ENCODE measurements around the gene GAS2L2.

GAS2L2 gene

DNA sequence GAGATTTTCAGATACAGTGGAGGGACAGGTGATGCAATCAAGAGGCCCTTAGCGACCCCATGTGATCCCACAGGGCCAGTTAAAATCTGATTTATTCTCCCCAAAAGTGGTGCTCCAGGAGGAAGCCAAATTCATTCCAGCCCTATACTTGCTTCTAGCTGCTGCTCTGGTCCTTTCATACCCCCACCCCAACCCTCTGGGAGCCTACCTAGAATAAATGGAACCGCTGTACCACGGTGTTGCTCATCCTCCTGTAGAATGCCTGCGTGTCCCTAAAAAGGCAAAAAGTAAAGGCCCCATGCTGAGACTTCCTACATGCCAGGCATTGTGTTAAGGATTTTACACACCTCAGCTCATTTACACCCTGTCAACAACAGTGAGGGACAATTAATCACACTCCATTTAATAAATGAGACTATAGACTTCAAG, 23.6 kb downstream of the GAS2L2 start:
- no CpG with 5 or more reads among the region's 4 CpGs for WGBS (ENCODE audit: insufficient coverage, insufficient read length)
- DNase-seq (ENCODE audit: low read depth, low spot score) = no peak
- Histone ChIP-seq H3K27me3 (ENCODE audit: control insufficient read depth, insufficient read depth, low read length) (no peaks in the 10 kb centered on the region), H3K9me3 (ENCODE audit: control insufficient read depth, insufficient read depth, low read length) (no peaks in the 10 kb centered on the region), H3K36me3 (ENCODE audit: control insufficient read depth, insufficient read depth, low read length) (no peaks in the 10 kb centered on the region), H3K4me3 (ENCODE audit: low read length) (no peak overlapping the region), H3K4me1 (ENCODE audit: control insufficient read depth, insufficient read depth, low read length) (peaks cover 6% of the 10 kb centered on the region), H3K27ac (ENCODE audit: low read length) (no peak overlapping the region)

DNA sequence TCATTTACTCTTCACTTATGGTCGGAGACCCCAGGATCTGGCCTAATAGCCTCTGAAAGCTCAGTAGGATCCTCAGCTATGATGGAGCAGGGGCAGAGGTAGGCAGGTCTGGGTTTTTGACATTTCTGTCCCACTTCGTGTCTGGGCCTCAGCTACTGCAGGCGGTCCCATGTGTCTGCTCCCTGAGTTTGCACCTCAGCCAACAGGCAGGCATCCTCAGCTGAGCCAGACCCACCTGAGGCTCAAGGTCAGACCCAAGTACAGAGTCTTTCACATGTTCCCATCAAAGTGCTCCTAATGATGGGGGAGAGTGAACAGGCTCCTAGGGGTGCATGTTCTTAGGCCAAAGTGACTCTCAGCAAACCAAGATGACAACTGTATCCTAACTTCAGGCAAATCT, 24.5 kb downstream of the GAS2L2 start:
- no peak for DNase-seq (ENCODE audit: low read depth, low spot score)
- Histone ChIP-seq H3K27ac (ENCODE audit: low read length) (no peak overlapping the region), H3K9me3 (ENCODE audit: control insufficient read depth, insufficient read depth, low read length) (no peaks in the 10 kb centered on the region), H3K4me3 (ENCODE audit: low read length) (no peak overlapping the region), H3K27me3 (ENCODE audit: control insufficient read depth, insufficient read depth, low read length) (no peaks in the 10 kb centered on the region), H3K4me1 (ENCODE audit: control insufficient read depth, insufficient read depth, low read length) (peaks cover 6% of the 10 kb centered on the region), H3K36me3 (ENCODE audit: control insufficient read depth, insufficient read depth, low read length) (peaks cover 2% of the 10 kb centered on the region; the same call in 1 of the 2 replicates)
- no CpG with 5 or more reads among the region's 3 CpGs for WGBS (ENCODE audit: insufficient coverage, insufficient read length)

DNA sequence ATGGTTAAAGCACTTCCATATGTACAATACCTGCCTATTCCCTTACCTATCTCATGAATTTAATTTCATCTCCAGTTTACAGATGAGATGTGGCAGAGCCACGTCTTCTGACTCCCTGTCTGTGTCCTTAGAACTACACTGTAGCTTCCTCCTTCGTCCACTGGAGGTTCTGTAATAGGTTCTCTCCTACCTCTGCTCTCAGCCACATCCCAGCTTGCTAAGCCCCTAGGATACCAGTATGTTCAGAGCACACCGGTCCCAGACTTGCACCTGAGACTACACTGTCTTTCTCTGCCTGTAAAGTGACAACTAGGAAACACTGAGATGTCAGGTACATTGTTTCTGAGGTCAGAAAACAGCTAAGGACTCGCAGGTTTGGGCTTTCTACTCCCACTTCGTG, 25.4 kb downstream of the GAS2L2 start:
- WGBS (ENCODE audit: insufficient coverage, insufficient read length) = no CpG with 5 or more reads among the region's 5 CpGs
- no peak overlapping the region for H3K27ac ChIP-seq (ENCODE audit: low read length)
- no peaks in the 10 kb centered on the region for H3K9me3 ChIP-seq (ENCODE audit: control insufficient read depth, insufficient read depth, low read length)
- no peaks in the 10 kb centered on the region for H3K27me3 ChIP-seq (ENCODE audit: control insufficient read depth, insufficient read depth, low read length)
- DNase-seq (ENCODE audit: low read depth, low spot score) = no peak
- H3K36me3 ChIP-seq (ENCODE audit: control insufficient read depth, insufficient read depth, low read length) = peaks cover 3% of the 10 kb centered on the region; the same call in 1 of the 2 replicates
- H3K4me1 ChIP-seq (ENCODE audit: control insufficient read depth, insufficient read depth, low read length) = peaks cover 6% of the 10 kb centered on the region
- no peak overlapping the region for H3K4me3 ChIP-seq (ENCODE audit: low read length)

DNA sequence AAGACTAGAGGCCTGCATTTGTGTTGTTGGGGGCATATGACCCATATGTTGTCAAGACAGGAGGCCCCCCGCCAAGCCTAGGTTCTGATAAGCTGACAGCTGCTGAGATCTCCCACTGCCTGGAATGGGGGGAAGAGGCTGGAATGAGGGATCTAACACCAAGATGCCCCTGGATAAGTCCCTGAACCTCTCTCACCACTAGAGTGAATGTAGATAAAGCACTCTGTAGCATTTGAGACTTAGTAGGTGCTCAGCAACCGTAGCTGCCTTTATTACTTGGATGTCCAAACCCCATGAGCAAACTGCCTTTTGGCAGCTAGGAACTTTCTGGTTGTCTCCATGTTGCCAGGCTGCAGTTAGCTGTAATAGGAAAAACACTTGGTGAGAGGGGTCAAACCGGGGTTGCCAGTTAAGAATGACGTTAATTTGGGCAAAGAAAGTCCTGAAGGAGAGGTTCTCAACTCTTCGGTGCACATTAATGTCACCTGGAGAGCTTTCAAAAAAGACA, 26.0 kb downstream of the GAS2L2 start:
- WGBS (ENCODE audit: insufficient coverage, insufficient read length) = no CpG with 5 or more reads among the region's 5 CpGs
- Histone ChIP-seq H3K4me1 (ENCODE audit: control insufficient read depth, insufficient read depth, low read length) (peaks cover 4% of the 10 kb centered on the region), H3K27me3 (ENCODE audit: control insufficient read depth, insufficient read depth, low read length) (no peaks in the 10 kb centered on the region), H3K9me3 (ENCODE audit: control insufficient read depth, insufficient read depth, low read length) (no peaks in the 10 kb centered on the region), H3K36me3 (ENCODE audit: control insufficient read depth, insufficient read depth, low read length) (peaks cover 3% of the 10 kb centered on the region; the same call in 1 of the 2 replicates), H3K27ac (ENCODE audit: low read length) (no peak overlapping the region), H3K4me3 (ENCODE audit: low read length) (no peak overlapping the region)
- DNase-seq (ENCODE audit: low read depth, low spot score) = no peak

DNA sequence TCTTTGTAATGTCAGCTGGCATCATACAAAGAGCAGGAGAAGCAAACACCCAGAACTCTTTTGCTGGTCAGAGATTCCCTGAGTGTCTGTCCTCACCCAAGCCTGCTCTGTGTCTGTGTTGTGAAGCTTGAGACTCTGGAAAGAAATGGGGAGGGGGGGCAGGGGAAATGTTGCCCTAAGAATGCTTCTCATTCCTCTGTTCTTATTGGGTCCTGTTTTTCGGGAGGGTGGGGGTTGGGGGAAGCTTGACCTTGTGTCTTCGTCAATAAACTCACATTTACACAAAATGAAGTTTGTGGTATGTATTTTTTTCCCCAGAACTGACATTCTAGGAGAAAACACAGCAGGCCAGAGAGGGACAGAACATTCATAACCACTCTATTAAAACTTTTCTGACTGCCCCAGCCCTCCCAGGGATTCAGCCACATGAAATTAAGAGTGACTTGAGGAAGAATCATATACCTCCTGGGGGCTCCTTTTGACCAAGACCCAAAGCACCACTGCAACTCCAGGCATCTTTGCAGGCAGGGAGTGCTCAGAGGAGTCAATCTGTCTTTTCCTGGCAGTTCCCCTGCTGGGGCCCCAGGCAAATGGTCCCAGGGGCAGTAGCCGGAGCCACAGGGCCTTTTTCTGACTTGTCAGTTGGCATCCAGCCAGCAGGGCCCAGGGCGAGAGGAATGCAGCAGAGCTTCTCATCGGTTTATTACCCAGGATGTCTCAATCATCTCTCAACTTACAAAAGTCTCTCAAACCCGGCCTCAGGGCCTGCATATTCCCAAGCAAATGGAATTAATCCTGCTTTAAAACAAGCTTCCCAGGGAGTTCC, 26.7 kb downstream of the GAS2L2 start:
- no peaks in the 10 kb centered on the region for H3K27me3 ChIP-seq (ENCODE audit: control insufficient read depth, insufficient read depth, low read length)
- H3K36me3 ChIP-seq (ENCODE audit: control insufficient read depth, insufficient read depth, low read length) = peaks cover 3% of the 10 kb centered on the region; the same call in 1 of the 2 replicates
- H3K4me1 ChIP-seq (ENCODE audit: control insufficient read depth, insufficient read depth, low read length) = peaks cover 4% of the 10 kb centered on the region
- no peak for DNase-seq (ENCODE audit: low read depth, low spot score)
- no CpG with 5 or more reads among the region's 6 CpGs for WGBS (ENCODE audit: insufficient coverage, insufficient read length)
- H3K27ac ChIP-seq (ENCODE audit: low read length) = no peak overlapping the region
- no peaks in the 10 kb centered on the region for H3K9me3 ChIP-seq (ENCODE audit: control insufficient read depth, insufficient read depth, low read length)
- no peak overlapping the region for H3K4me3 ChIP-seq (ENCODE audit: low read length)

DNA sequence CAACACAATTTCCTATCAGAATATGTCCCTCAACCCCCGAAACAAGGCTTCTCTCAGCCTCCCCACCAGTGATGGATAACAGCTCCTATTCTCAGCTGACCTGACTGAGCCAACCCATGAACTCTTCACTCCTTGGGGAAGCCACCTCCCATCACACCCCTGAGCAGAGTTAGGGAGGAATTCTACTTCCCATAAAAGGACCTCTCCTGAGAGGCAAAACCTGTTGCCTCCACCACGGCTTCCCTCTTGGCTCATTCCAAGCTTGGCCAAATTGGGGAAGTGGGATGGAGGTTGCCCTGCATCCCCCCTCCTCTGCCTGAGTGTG, 27.3 kb downstream of the GAS2L2 start:
- no peak for DNase-seq (ENCODE audit: low read depth, low spot score)
- peaks cover 2% of the 10 kb centered on the region; the same call in 1 of the 2 replicates for H3K4me1 ChIP-seq (ENCODE audit: control insufficient read depth, insufficient read depth, low read length)
- H3K36me3 ChIP-seq (ENCODE audit: control insufficient read depth, insufficient read depth, low read length) = peaks cover 3% of the 10 kb centered on the region; the same call in 1 of the 2 replicates
- H3K4me3 ChIP-seq (ENCODE audit: low read length) = no peak overlapping the region
- H3K9me3 ChIP-seq (ENCODE audit: control insufficient read depth, insufficient read depth, low read length) = no peaks in the 10 kb centered on the region
- H3K27me3 ChIP-seq (ENCODE audit: control insufficient read depth, insufficient read depth, low read length) = no peaks in the 10 kb centered on the region
- no peak overlapping the region for H3K27ac ChIP-seq (ENCODE audit: low read length)
- no CpG with 5 or more reads among the region's 2 CpGs for WGBS (ENCODE audit: insufficient coverage, insufficient read length)

DNA sequence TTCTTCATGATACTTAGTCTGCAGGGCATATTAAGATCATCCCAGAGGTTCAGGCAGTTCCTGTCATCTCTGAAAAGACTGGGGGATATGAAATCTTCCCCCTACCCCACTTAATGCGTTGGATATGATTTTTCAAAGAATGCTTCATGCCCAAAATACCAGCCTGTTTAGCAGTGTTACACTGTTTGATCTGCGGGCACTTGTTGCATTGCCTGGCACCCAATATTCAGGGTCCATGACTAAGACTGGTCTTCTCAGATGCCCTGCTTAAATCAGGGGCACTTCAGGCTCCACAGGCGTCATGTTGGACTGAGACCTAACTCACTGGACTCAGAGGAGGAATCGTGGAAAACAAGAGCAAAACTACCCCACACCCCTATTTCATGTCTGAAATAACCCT, 28.0 kb downstream of the GAS2L2 start:
- Histone ChIP-seq H3K4me1 (ENCODE audit: control insufficient read depth, insufficient read depth, low read length) (peaks cover 2% of the 10 kb centered on the region; the same call in 1 of the 2 replicates), H3K4me3 (ENCODE audit: low read length) (no peak overlapping the region), H3K36me3 (ENCODE audit: control insufficient read depth, insufficient read depth, low read length) (peaks cover 3% of the 10 kb centered on the region; the same call in 1 of the 2 replicates), H3K27me3 (ENCODE audit: control insufficient read depth, insufficient read depth, low read length) (no peaks in the 10 kb centered on the region), H3K9me3 (ENCODE audit: control insufficient read depth, insufficient read depth, low read length) (no peaks in the 10 kb centered on the region), H3K27ac (ENCODE audit: low read length) (no peak overlapping the region)
- no CpG with 5 or more reads among the region's 4 CpGs for WGBS (ENCODE audit: insufficient coverage, insufficient read length)
- no peak for DNase-seq (ENCODE audit: low read depth, low spot score)

DNA sequence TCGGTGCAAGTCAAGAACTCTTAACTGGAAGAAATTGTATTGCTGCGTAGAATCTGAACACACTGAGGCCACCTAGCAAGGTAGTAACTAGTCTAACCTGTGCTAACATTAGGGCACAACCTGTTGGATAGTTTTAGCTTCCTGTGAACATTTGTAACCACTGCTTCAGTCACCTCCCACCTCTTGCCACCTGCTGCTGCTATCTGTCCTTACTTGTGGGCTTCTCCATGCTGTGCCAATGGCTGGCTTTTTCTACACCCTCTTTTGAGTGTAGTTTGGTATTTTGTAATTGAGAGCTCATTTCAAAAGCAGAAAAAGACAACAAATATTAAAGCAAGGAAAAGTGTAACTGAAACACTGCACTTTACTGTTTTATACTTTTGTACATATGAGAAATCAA, 29.3 kb downstream of the GAS2L2 start:
- no peaks in the 10 kb centered on the region for H3K4me1 ChIP-seq (ENCODE audit: control insufficient read depth, insufficient read depth, low read length)
- H3K9me3 ChIP-seq (ENCODE audit: control insufficient read depth, insufficient read depth, low read length) = no peaks in the 10 kb centered on the region
- H3K27me3 ChIP-seq (ENCODE audit: control insufficient read depth, insufficient read depth, low read length) = no peaks in the 10 kb centered on the region
- WGBS (ENCODE audit: insufficient coverage, insufficient read length) = no CpG with 5 or more reads among the region's 2 CpGs
- no peak overlapping the region for H3K27ac ChIP-seq (ENCODE audit: low read length)
- no peak for DNase-seq (ENCODE audit: low read depth, low spot score)
- peaks cover 3% of the 10 kb centered on the region; the same call in 1 of the 2 replicates for H3K36me3 ChIP-seq (ENCODE audit: control insufficient read depth, insufficient read depth, low read length)
- no peak overlapping the region for H3K4me3 ChIP-seq (ENCODE audit: low read length)

DNA sequence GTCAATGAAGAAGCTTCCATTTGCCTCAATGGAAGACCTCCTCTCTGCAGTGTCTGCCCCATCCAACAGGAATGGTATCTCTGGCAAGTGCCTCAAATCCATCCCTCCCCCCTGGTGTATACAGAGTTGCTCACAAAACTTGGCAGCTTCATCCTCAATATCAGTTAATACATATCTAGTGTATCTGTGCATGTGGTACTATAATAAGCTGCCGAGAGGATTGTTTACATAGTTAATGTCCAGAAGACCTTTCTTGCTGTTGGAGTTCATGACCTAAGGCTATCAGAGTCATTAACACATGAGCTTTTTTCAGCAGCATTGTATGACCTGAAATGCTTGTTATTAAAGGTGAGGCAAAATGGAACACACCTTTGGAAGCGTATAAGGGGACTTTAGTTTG, 35.6 kb downstream of the GAS2L2 start:
- Histone ChIP-seq H3K27me3 (ENCODE audit: control insufficient read depth, insufficient read depth, low read length) (no peaks in the 10 kb centered on the region), H3K9me3 (ENCODE audit: control insufficient read depth, insufficient read depth, low read length) (no peaks in the 10 kb centered on the region), H3K4me3 (ENCODE audit: low read length) (no peak overlapping the region), H3K36me3 (ENCODE audit: control insufficient read depth, insufficient read depth, low read length) (no peaks in the 10 kb centered on the region), H3K4me1 (ENCODE audit: control insufficient read depth, insufficient read depth, low read length) (no peaks in the 10 kb centered on the region), H3K27ac (ENCODE audit: low read length) (no peak overlapping the region)
- no CpG with 5 or more reads among the region's 2 CpGs for WGBS (ENCODE audit: insufficient coverage, insufficient read length)
- no peak for DNase-seq (ENCODE audit: low read depth, low spot score)

DNA sequence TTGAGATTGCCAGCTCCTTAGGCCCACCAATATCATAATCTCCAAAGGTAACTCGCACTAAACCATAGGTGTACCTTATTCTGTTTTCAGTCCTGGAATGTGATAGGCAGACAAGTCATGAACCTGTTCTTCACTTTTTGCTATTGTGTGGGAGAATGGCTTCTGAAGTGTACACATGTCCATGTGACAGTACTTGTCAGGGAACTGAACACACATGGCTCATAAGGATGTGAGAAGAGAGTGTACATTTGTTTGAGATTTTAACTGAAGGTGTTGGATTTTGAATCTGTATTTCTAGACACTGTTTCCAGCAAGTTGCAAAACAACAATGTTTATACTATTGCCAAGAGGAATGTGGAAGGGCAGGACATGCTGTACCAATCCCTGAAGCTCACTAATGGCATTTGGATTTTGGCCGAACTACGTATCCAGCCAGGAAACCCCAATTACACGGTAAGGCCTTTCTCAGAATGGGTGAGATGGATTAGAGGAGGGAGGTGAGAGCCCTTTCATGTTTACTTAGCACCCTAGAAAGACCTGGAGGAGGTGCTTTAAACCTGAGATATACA, 36.1 kb downstream of the GAS2L2 start:
- H3K27me3 ChIP-seq (ENCODE audit: control insufficient read depth, insufficient read depth, low read length) = no peaks in the 10 kb centered on the region
- H3K4me3 ChIP-seq (ENCODE audit: low read length) = no peak overlapping the region
- no CpG with 5 or more reads among the region's 4 CpGs for WGBS (ENCODE audit: insufficient coverage, insufficient read length)
- no peak for DNase-seq (ENCODE audit: low read depth, low spot score)
- H3K4me1 ChIP-seq (ENCODE audit: control insufficient read depth, insufficient read depth, low read length) = no peaks in the 10 kb centered on the region
- no peaks in the 10 kb centered on the region for H3K36me3 ChIP-seq (ENCODE audit: control insufficient read depth, insufficient read depth, low read length)
- H3K27ac ChIP-seq (ENCODE audit: low read length) = no peak overlapping the region
- no peaks in the 10 kb centered on the region for H3K9me3 ChIP-seq (ENCODE audit: control insufficient read depth, insufficient read depth, low read length)

Measured in iPS DF 6.9 (cell line).